SK-N-SH treated with all-trans-retinoic acid at 6 μM for 48 hours (cell line): Measurements from ENCODE around the gene TCN1.

Experiments
- ATAC-seq: fragments of 200-7000 bp; cut with Tn5 transposase; 3 replicates; pipeline ENCODE4 v1.9.1; 2020; ENCODE audit warnings: mild to moderate bottlenecking, moderate library complexity
- ARNTL ChIP-seq: fragments of 450-650 bp; formaldehyde crosslinking; IDR thresholded peaks from 2 replicates; pipeline ENCODE4 v1.5.0; 2020; ENCODE audit warnings: low read depth, mild to moderate bottlenecking, moderate library complexity, borderline replicate concordance
- BACH2 ChIP-seq: fragments of 250-450 bp; sonication (Bioruptor Pico); IDR thresholded peaks from 2 replicates; pipeline ENCODE4 v1.9.0; 2021; ENCODE audit warnings: mild to moderate bottlenecking, borderline replicate concordance
- CREB5 ChIP-seq: fragments of 250-450 bp; sonication (Bioruptor Pico); IDR thresholded peaks from 2 replicates; pipeline ENCODE4 v1.5.1; 2020; ENCODE audit warnings: low read depth, mild to moderate bottlenecking, moderate library complexity
- CSDC2 ChIP-seq: fragments of 250-450 bp; sonication (Bioruptor Pico); IDR thresholded peaks from 2 replicates; pipeline ENCODE4 v1.5.0; 2020; ENCODE audit warnings: mild to moderate bottlenecking, moderate library complexity
- CSRNP3 ChIP-seq: fragments of 250-450 bp; sonication (Bioruptor Pico); IDR thresholded peaks from 2 replicates; pipeline ENCODE4 v1.5.1; 2021; ENCODE audit warnings: mild to moderate bottlenecking, moderate library complexity
- ESRRG ChIP-seq: fragments of 250-450 bp; sonication (Bioruptor Pico); IDR thresholded peaks from 2 replicates; pipeline ENCODE4 v1.6.1; 2021; ENCODE audit warnings: mild to moderate bottlenecking
- GLIS3 ChIP-seq: fragments of 250-450 bp; sonication (Bioruptor Pico); IDR thresholded peaks from 2 replicates; pipeline ENCODE4 v1.5.0; 2020; ENCODE audit warnings: mild to moderate bottlenecking, moderate library complexity
- ISL1 ChIP-seq: fragments of 250-450 bp; sonication (Bioruptor Pico); IDR thresholded peaks from 2 replicates; pipeline ENCODE4 v2.1.2; 2022; ENCODE audit warnings: mild to moderate bottlenecking, moderate library complexity
- OSR1 ChIP-seq: fragments of 250-450 bp; sonication (Bioruptor Pico); IDR thresholded peaks from 2 replicates; pipeline ENCODE4 v1.8.0; 2022; ENCODE audit warnings: moderate library complexity, mild to moderate bottlenecking, inconsistent platforms
- PPARA ChIP-seq: fragments of 250-450 bp; sonication (Bioruptor Pico); IDR thresholded peaks from 2 replicates; pipeline ENCODE4 v1.5.0; 2020; ENCODE audit warnings: mild to moderate bottlenecking, borderline replicate concordance
- RARB ChIP-seq: fragments of 250-450 bp; sonication (Bioruptor Pico); IDR thresholded peaks from 2 replicates; pipeline ENCODE4 v1.8.0; 2021; ENCODE audit warnings: mild to moderate bottlenecking, moderate library complexity
- SNAI2 ChIP-seq: fragments of 250-450 bp; sonication (Bioruptor Pico); IDR thresholded peaks from 2 replicates; pipeline ENCODE4 v1.5.0; 2020; ENCODE audit warnings: mild to moderate bottlenecking, moderate library complexity
- TCF4 ChIP-seq: fragments of 250-450 bp; sonication (Bioruptor Pico); IDR thresholded peaks from 2 replicates; pipeline ENCODE4 v1.8.0; 2021; ENCODE audit warnings: mild to moderate bottlenecking, moderate library complexity, borderline replicate concordance
- TOX ChIP-seq: fragments of 250-450 bp; sonication (Bioruptor Pico); IDR thresholded peaks from 2 replicates; pipeline ENCODE4 v1.8.0; 2021; ENCODE audit warnings: mild to moderate bottlenecking, moderate library complexity, borderline replicate concordance
- TSHZ2 ChIP-seq: fragments of 250-450 bp; sonication (Bioruptor Pico); IDR thresholded peaks from 2 replicates; pipeline ENCODE4 v1.5.0; 2020; ENCODE audit warnings: mild to moderate bottlenecking, moderate library complexity
- ZFP3 ChIP-seq: fragments of 250-450 bp; sonication (Bioruptor Pico); IDR thresholded peaks from 2 replicates; pipeline ENCODE4 v1.5.0; 2020; ENCODE audit warnings: mild to moderate bottlenecking, moderate library complexity
- ZFP30 ChIP-seq: fragments of 450-650 bp; formaldehyde crosslinking; IDR thresholded peaks from 2 replicates; pipeline ENCODE4 v1.5.0; 2022; ENCODE audit warnings: mild to moderate bottlenecking, moderate library complexity
- ZNF565 ChIP-seq: fragments of 450-650 bp; formaldehyde crosslinking; conservative IDR thresholded peaks from 2 replicates; pipeline ENCODE4 v1.5.0; 2020; ENCODE audit warnings: low read depth, mild to moderate bottlenecking, moderate library complexity
- ZNF70 ChIP-seq: fragments of 450-650 bp; formaldehyde crosslinking; IDR thresholded peaks from 2 replicates; pipeline ENCODE4 v1.5.0; 2020; ENCODE audit warnings: mild to moderate bottlenecking, moderate library complexity
- ZNF8 ChIP-seq: fragments of 450-650 bp; formaldehyde crosslinking; IDR thresholded peaks from 2 replicates; pipeline ENCODE4 v1.5.0; 2020; ENCODE audit warnings: mild to moderate bottlenecking, moderate library complexity
- TF ChIP-seq, protein P1 (sequence below): fragments of 250-450 bp; sonication (Bioruptor Pico); IDR thresholded peaks from 2 replicates; pipeline ENCODE4 v1.8.0; 2021; ENCODE audit warnings: low read depth, mild to moderate bottlenecking, moderate library complexity, borderline replicate concordance
- TF ChIP-seq, protein P2 (sequence below): fragments of 250-450 bp; sonication (Bioruptor Pico); IDR thresholded peaks from 2 replicates; pipeline ENCODE4 v1.8.0; 2020; ENCODE audit warnings: mild to moderate bottlenecking, moderate library complexity, borderline replicate concordance

TCN1 gene

DNA sequence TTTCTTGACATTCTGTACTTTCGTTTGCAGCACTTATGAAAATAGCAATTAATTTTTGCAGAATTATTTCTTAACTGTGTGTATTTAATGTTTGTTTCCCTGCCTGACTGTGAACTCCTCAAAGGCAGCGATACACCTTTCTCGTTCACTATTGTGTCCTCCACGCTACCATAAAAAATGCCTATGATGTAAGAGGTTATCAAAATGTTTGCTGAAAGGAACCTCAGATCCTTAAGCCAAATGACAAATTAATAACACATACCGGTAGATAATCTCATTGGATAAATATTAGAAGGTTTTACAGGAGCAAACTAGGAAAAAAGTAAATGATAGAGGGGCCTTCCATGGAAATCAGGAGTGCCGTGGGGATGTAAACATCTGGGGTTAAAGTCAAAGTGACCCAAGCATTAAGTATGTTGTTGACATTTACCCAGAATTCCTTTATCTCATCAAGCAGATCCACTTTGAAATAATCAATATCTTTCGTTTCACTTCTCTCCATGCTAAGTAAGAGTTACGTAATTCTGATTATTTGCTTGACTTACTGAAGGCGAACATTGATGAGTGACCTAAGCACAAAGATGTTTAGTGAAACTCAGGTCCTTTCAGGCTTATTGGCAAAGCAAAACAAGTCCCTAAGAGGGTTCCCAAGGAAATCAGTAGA, 9.7 kb upstream of the TCN1 start:
- no peak for ATAC-seq
- TF ChIP-seq ESRRG (no peak), CREB5 (CRISPR knock-in tag) (no peak), TSHZ2 (CRISPR knock-in tag) (no peak), PPARA (CRISPR knock-in tag) (no peak), ARNTL (CRISPR knock-in tag) (no peak)

GRCh38 chr11:59872076-59872475, 5.8 kb upstream of the TCN1 start:
- ATAC-seq: no peak
- TF ChIP-seq, protein P1, sequence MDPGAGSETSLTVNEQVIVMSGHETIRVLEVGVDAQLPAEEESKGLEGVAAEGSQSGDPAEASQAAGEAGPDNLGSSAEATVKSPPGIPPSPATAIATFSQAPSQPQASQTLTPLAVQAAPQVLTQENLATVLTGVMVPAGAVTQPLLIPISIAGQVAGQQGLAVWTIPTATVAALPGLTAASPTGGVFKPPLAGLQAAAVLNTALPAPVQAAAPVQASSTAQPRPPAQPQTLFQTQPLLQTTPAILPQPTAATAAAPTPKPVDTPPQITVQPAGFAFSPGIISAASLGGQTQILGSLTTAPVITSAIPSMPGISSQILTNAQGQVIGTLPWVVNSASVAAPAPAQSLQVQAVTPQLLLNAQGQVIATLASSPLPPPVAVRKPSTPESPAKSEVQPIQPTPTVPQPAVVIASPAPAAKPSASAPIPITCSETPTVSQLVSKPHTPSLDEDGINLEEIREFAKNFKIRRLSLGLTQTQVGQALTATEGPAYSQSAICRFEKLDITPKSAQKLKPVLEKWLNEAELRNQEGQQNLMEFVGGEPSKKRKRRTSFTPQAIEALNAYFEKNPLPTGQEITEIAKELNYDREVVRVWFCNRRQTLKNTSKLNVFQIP: no peak
- TF ChIP-seq SNAI2 (CRISPR knock-in tag): no peak
- no peak for TF ChIP-seq ZFP30 (CRISPR knock-in tag)
- TF ChIP-seq CREB5 (CRISPR knock-in tag): no peak
- no peak for TF ChIP-seq PPARA (CRISPR knock-in tag)

DNA sequence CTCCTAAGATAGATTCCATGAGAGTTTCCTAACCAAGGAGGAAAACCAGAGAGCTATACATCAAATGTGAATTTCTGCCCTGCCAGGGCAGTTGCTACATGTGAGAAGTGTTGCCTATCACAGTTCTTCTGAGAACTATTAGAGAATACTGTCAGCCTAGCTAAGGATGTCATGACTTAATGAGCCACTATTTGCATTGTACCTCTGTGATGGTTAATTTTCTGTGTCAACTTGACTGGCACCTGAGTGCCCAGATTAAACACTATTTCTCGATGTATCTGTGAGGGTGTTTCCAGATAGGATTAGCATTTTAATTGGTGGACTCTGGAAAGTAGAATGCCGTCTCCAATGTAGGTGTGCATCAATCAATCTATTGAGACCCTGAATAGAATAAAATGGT, 1.7 kb upstream of the TCN1 start:
- TF ChIP-seq BACH2 (no peak), ZNF70 (no peak), CSDC2 (CRISPR knock-in tag) (no peak), TOX (CRISPR knock-in tag) (no peak), ESRRG (no peak), ZFP3 (CRISPR knock-in tag) (no peak), RARB (CRISPR knock-in tag) (no peak), ZFP30 (CRISPR knock-in tag) (no peak), OSR1 (no peak), CREB5 (CRISPR knock-in tag) (no peak), SNAI2 (CRISPR knock-in tag) (no peak), ISL1 (CRISPR knock-in tag) (no peak), ZNF8 (no peak), TCF4 (CRISPR knock-in tag) (no peak), CSRNP3 (no peak), ARNTL (CRISPR knock-in tag) (no peak), ZNF565 (CRISPR knock-in tag) (no peak), GLIS3 (no peak)
- TF ChIP-seq, protein P2, sequence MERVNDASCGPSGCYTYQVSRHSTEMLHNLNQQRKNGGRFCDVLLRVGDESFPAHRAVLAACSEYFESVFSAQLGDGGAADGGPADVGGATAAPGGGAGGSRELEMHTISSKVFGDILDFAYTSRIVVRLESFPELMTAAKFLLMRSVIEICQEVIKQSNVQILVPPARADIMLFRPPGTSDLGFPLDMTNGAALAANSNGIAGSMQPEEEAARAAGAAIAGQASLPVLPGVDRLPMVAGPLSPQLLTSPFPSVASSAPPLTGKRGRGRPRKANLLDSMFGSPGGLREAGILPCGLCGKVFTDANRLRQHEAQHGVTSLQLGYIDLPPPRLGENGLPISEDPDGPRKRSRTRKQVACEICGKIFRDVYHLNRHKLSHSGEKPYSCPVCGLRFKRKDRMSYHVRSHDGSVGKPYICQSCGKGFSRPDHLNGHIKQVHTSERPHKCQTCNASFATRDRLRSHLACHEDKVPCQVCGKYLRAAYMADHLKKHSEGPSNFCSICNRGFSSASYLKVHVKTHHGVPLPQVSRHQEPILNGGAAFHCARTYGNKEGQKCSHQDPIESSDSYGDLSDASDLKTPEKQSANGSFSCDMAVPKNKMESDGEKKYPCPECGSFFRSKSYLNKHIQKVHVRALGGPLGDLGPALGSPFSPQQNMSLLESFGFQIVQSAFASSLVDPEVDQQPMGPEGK: no peak
- TF ChIP-seq, protein P1: no peak
- no peak for ATAC-seq
